ENCODE results near the gene TAS2R5.

- TF ChIP-seq CTCF (IDR thresholded peaks at IDR 0.05; ENCODE audit: poor library complexity) (no peak), EZH2 (IDR thresholded peaks at IDR 0.05; ENCODE audit: borderline replicate concordance) (no peak)
These were observed 2.5 kb downstream of the TAS2R5 start for GRCh38 chr7:141792526-141792925.
